Trophoblast cell (in vitro differentiated cells and primary cell): ENCODE results near the gene DUXA.
"Not testable (repeated sequence)": the region's sequence is repeated elsewhere in the genome, so short reads cannot be mapped to it uniquely, and the experiment has no call there.

ENCODE experiments used
- DNase-seq, 2 donors: peaks; one replicate each; pipeline ENCODE4 v3.0.0-alpha.2; 2016
- H2AFZ ChIP-seq: 2 replicates; pipeline ENCODE4 v1.6.1; 2013; ENCODE audit warnings: low read length, moderate library complexity, mild to moderate bottlenecking; ENCODE audit not compliant: insufficient read depth, poor library complexity
- H2AK5ac ChIP-seq: 2 replicates; pipeline ENCODE4 v1.6.1; 2013; ENCODE audit warnings: mild to moderate bottlenecking, low read length
- H2BK120ac ChIP-seq: 2 replicates; pipeline ENCODE4 v1.6.1; 2013; ENCODE audit warnings: low read length, mild to moderate bottlenecking, moderate library complexity; ENCODE audit not compliant: insufficient read depth, poor library complexity
- H2BK12ac ChIP-seq: 2 replicates; pipeline ENCODE4 v1.6.1; 2013; ENCODE audit warnings: mild to moderate bottlenecking, low read length, moderate library complexity
- H2BK5ac ChIP-seq: 2 replicates; pipeline ENCODE4 v1.6.1; 2013; ENCODE audit warnings: low read length, low read depth, moderate library complexity, mild to moderate bottlenecking; ENCODE audit not compliant: poor library complexity
- H3K14ac ChIP-seq: 2 replicates; pipeline ENCODE4 v1.6.1; 2013; ENCODE audit warnings: mild to moderate bottlenecking, low read length
- H3K18ac ChIP-seq: 2 replicates; pipeline ENCODE4 v1.6.1; 2013; ENCODE audit warnings: mild to moderate bottlenecking, low read length
- H3K23ac ChIP-seq: 2 replicates; pipeline ENCODE4 v1.6.1; 2013; ENCODE audit warnings: low read length
- H3K27ac ChIP-seq: 2 replicates; pipeline ENCODE4 v1.5.1; 2013; ENCODE audit warnings: low read depth, mild to moderate bottlenecking, inconsistent platforms, low read length, moderate library complexity
- H3K27me3 ChIP-seq: 2 replicates; pipeline ENCODE4 v1.6.1; 2013; ENCODE audit warnings: inconsistent platforms, mild to moderate bottlenecking, low read length, moderate library complexity; ENCODE audit not compliant: insufficient read depth
- H3K36me3 ChIP-seq, 2 experiments: 1 replicate in 1 of 2; 2 replicates in 1 of 2; pipeline ENCODE4 v1.6.1; 2013; ENCODE audit warnings: low read length in 2 of 2, mild to moderate bottlenecking in 2 of 2, moderate library complexity in 1 of 2; ENCODE audit not compliant: insufficient read depth in 2 of 2, control insufficient read depth in 1 of 2
- H3K4ac ChIP-seq: 2 replicates; pipeline ENCODE4 v1.6.1; 2013; ENCODE audit warnings: low read depth, mild to moderate bottlenecking, low read length, moderate library complexity
- H3K4me1 ChIP-seq, 2 experiments: 1 replicate in 1 of 2; 2 replicates in 1 of 2; pipeline ENCODE4 v1.6.1; 2013; ENCODE audit warnings: low read length in 2 of 2, mild to moderate bottlenecking in 2 of 2, moderate library complexity in 1 of 2; ENCODE audit not compliant: insufficient read depth in 2 of 2, control insufficient read depth in 1 of 2
- H3K4me2 ChIP-seq: 2 replicates; pipeline ENCODE4 v1.6.1; 2013; ENCODE audit warnings: inconsistent platforms, mild to moderate bottlenecking, low read length, moderate library complexity
- H3K4me3 ChIP-seq: 2 replicates; pipeline ENCODE4 v1.5.1; 2013; ENCODE audit warnings: mild to moderate bottlenecking, low read depth, low read length, inconsistent platforms
- H3K79me1 ChIP-seq: one replicate; pipeline ENCODE4 v1.6.1; 2013; ENCODE audit warnings: low read length
- H3K79me2 ChIP-seq: 2 replicates; pipeline ENCODE4 v1.6.1; 2013; ENCODE audit warnings: low read length, mild to moderate bottlenecking; ENCODE audit not compliant: control insufficient read depth, insufficient read depth, poor library complexity
- H3K9ac ChIP-seq: 2 replicates; pipeline ENCODE4 v1.6.1; 2013; ENCODE audit warnings: mild to moderate bottlenecking, low read length
- H3K9me3 ChIP-seq: 2 replicates; pipeline ENCODE4 v1.6.1; 2013; ENCODE audit warnings: low read depth, mild to moderate bottlenecking, control low read depth, inconsistent platforms, low read length; ENCODE audit not compliant: insufficient read depth
- H4K12ac ChIP-seq: 2 replicates; pipeline ENCODE4 v1.6.1; 2013; ENCODE audit warnings: low read depth, mild to moderate bottlenecking, low read length, moderate library complexity
- H4K8ac ChIP-seq: 2 replicates; pipeline ENCODE4 v1.6.1; 2013; ENCODE audit warnings: low read depth, mild to moderate bottlenecking, low read length, moderate library complexity
- H4K91ac ChIP-seq: one replicate; pipeline ENCODE4 v1.6.1; 2013; ENCODE audit warnings: low read depth, mild to moderate bottlenecking, low read length, moderate library complexity
- WGBS: extraction: QIAGEN DNeasy Blood & Tissue Kit; methylation state at CpG from one replicate; pipeline ENCODE4 v1.1.7; 2013; ENCODE audit warnings: missing lambda C conversion rate; ENCODE audit not compliant: insufficient read length, insufficient coverage; ENCODE audit errors: extremely low coverage; 5-methylcytosine and 5-hydroxymethylcytosine counted together

DUXA gene

GRCh38 chr19:57197874-57198273 lies 30.6 kb upstream of the DUXA start:
- H4K12ac ChIP-seq, H2AFZ ChIP-seq: not testable (repeated sequence)
- WGBS = no CpG with 5 or more reads among the region's 6 CpGs

GRCh38 chr19:57192993-57193392 lies 25.7 kb upstream of the DUXA start:
- no peak overlapping the region for H3K23ac ChIP-seq
- H2BK120ac ChIP-seq = no peak overlapping the region
- no peak overlapping the region for H3K4ac ChIP-seq
- no peak overlapping the region for H3K9ac ChIP-seq
- no peak overlapping the region for H3K14ac ChIP-seq
- H2AK5ac ChIP-seq = no peak overlapping the region
- WGBS = no CpG with 5 or more reads among the region's 5 CpGs
- no peak overlapping the region for H4K12ac ChIP-seq
- peaks cover 5% of the 10 kb centered on the region for H3K9me3 ChIP-seq
- no peak overlapping the region for H4K8ac ChIP-seq
- no peak overlapping the region for H3K27ac ChIP-seq
- no peak overlapping the region for H2BK5ac ChIP-seq
- H2AFZ ChIP-seq = no peak overlapping the region
- no peak overlapping the region for H3K4me3 ChIP-seq
- no peak overlapping the region for H4K91ac ChIP-seq
- no peak overlapping the region for H3K18ac ChIP-seq
- peaks cover 27 to 36% of the 10 kb centered on the region in 2 experiments for H3K36me3 ChIP-seq
- DNase-seq = no peak
- peaks cover 9 to 10% of the 10 kb centered on the region in 2 experiments for H3K4me1 ChIP-seq
- H3K4me2 ChIP-seq = peak overlapping the region; percentile 79
- H3K79me1 ChIP-seq = peaks cover 8% of the 10 kb centered on the region
- no peaks in the 10 kb centered on the region for H3K27me3 ChIP-seq
- no peak overlapping the region for H2BK12ac ChIP-seq
- H3K79me2 ChIP-seq = peaks cover 15% of the 10 kb centered on the region

More at GRCh38 chr19:57197874-57198273, 30.6 kb upstream of the DUXA start:
- not testable (repeated sequence) for H3K79me2 ChIP-seq, DNase-seq, H3K9ac ChIP-seq, H3K4me1 ChIP-seq, H3K27me3 ChIP-seq, H3K4me3 ChIP-seq, H3K18ac ChIP-seq, H2BK5ac ChIP-seq, H3K4ac ChIP-seq, H3K4me2 ChIP-seq, H4K91ac ChIP-seq, H3K23ac ChIP-seq, H4K8ac ChIP-seq, H2AK5ac ChIP-seq, H3K27ac ChIP-seq, H2BK120ac ChIP-seq, H3K9me3 ChIP-seq, H2BK12ac ChIP-seq, H3K14ac ChIP-seq, H3K79me1 ChIP-seq
- peaks cover 41 to 48% of the 10 kb centered on the region in 2 experiments for H3K36me3 ChIP-seq

- Histone ChIP-seq H3K4me3 (peak overlapping the region; percentile 91), H2BK12ac (no peak overlapping the region), H4K91ac (peak overlapping the region; percentile 74), H2AFZ (peak overlapping the region; percentile 94), H2BK120ac (no peak overlapping the region), H3K4me1 (peaks cover 9 to 10% of the 10 kb centered on the region in 2 experiments), H3K27me3 (no peaks in the 10 kb centered on the region), H4K12ac (peak overlapping the region; percentile 75), H3K36me3 (peaks cover 24 to 30% of the 10 kb centered on the region in 2 experiments), H2AK5ac (peak overlapping the region; percentile 13), H3K79me1 (peaks cover 8% of the 10 kb centered on the region), H4K8ac (peak overlapping the region; percentile 93), H3K9me3 (peaks cover 7% of the 10 kb centered on the region), H3K18ac (peak overlapping the region; percentile 73), H3K4ac (peak overlapping the region; percentile 93), H3K27ac (no peak overlapping the region), H3K14ac (peak overlapping the region; percentile 85), H3K4me2 (peak overlapping the region; percentile 79), H2BK5ac (no peak overlapping the region), H3K9ac (peak overlapping the region; percentile 90), H3K23ac (no peak overlapping the region), H3K79me2 (peaks cover 15% of the 10 kb centered on the region)
- no CpG with 5 or more reads among the region's 9 CpGs for WGBS
- DNase-seq = no peak
Measured at GRCh38 chr19:57192077-57192420, 24.8 kb upstream of the DUXA start.

GRCh38 chr19:57191141-57192076 lies 24.1 kb upstream of the DUXA start, which contains the start of gene ZNF264:
TSS of gene ZNF264 (plus strand) at chr19:57191500. CDS start at chr19:57191914, 414 bp downstream.
- peak within 1 kb of the TSS; percentile 67 for H2BK120ac ChIP-seq
- peak within 1 kb of the TSS; percentile 93 for H4K8ac ChIP-seq
- H2AFZ ChIP-seq = peak within 1 kb of the TSS; percentile 94
- H3K4me3 ChIP-seq = peak within 1 kb of the TSS; percentile 91
- WGBS = no CpG with 5 or more reads among the region's 81 CpGs
- H4K12ac ChIP-seq = peak within 1 kb of the TSS; percentile 84
- no peak within 1 kb of the TSS for H3K23ac ChIP-seq
- peak within 1 kb of the TSS; percentile 74 for H4K91ac ChIP-seq
- H3K14ac ChIP-seq = peak within 1 kb of the TSS; percentile 85
- no peaks in the 10 kb centered on the region for H3K27me3 ChIP-seq
- DNase-seq = peak; percentile 78 to 88
- peak within 1 kb of the TSS; percentile 77 for H3K27ac ChIP-seq
- H2AK5ac ChIP-seq = peak within 1 kb of the TSS; percentile 13
- H3K79me2 ChIP-seq = peaks cover 15% of the 10 kb centered on the region
- H3K4me1 ChIP-seq = peaks cover 9 to 10% of the 10 kb centered on the region in 2 experiments
- H2BK12ac ChIP-seq = no peak within 1 kb of the TSS
- H3K9ac ChIP-seq = peak within 1 kb of the TSS; percentile 90
- H3K4ac ChIP-seq = peak within 1 kb of the TSS; percentile 93
- peak within 1 kb of the TSS; percentile 73 for H3K18ac ChIP-seq
- H2BK5ac ChIP-seq = no peak within 1 kb of the TSS
- H3K9me3 ChIP-seq = peaks cover 7% of the 10 kb centered on the region
- H3K79me1 ChIP-seq = peaks cover 8% of the 10 kb centered on the region
- peaks cover 19 to 24% of the 10 kb centered on the region in 2 experiments for H3K36me3 ChIP-seq
- peak within 1 kb of the TSS; percentile 79 for H3K4me2 ChIP-seq
